GM18951 (cell line): Measurements from ENCODE around the gene EYS.

Experiments
- POLR2A ChIP-seq: IDR thresholded peaks from 4 replicates; pipeline ENCODE4 v1.6.1; 2011; ENCODE audit warnings: mild to moderate bottlenecking; ENCODE audit not compliant: insufficient read length, insufficient read depth; ENCODE audit errors: extremely low read depth
- in situ Hi-C: fragments of 300-500 bp; cut with MboI; formaldehyde crosslinking; loops from one replicate; pipeline ENCODE4 v1.12.0; 2022; ENCODE audit warnings: low sequenced_read_pairs, mixed read lengths, inconsistent platforms; ENCODE audit not compliant: unreplicated experiment

The EYS gene

GRCh38 chr6:64411226-64411625 is 1295.8 kb downstream of the EYS start:
- in situ Hi-C loops: no loop called here
- no peak for TF ChIP-seq POLR2A

- in situ Hi-C loops: no loop called here
- TF ChIP-seq POLR2A: no peak
Observed at GRCh38 chr6:64409948-64410347, 1297.1 kb downstream of the EYS start.

- in situ Hi-C loops: no loop called here
- TF ChIP-seq POLR2A: no peak
Observed at GRCh38 chr6:64404396-64404795, 1302.6 kb downstream of the EYS start.

GRCh38 chr6:64383277-64383676 is 1323.7 kb downstream of the EYS start:
- no peak for TF ChIP-seq POLR2A
- in situ Hi-C loops: no loop called here

- in situ Hi-C loops: no loop called here
Observed at GRCh38 chr6:64376394-64376793, 1330.6 kb downstream of the EYS start.

GRCh38 chr6:64357430-64357829 is 1349.6 kb downstream of the EYS start:
- no peak for TF ChIP-seq POLR2A
- in situ Hi-C loops: no loop called here

More at GRCh38 chr6:64376394-64376793, 1330.6 kb downstream of the EYS start:
- TF ChIP-seq POLR2A: no peak

GRCh38 chr6:64347411-64347810 is 1359.6 kb downstream of the EYS start:
- in situ Hi-C loops: loop anchor here (25.0 kb wide), 1 partner anchor 410 kb away; no protein-coding TSS in a partner anchor
- TF ChIP-seq POLR2A: no peak

- no peak for TF ChIP-seq POLR2A
- in situ Hi-C loops: loop anchor here (25.0 kb wide), 1 partner anchor 398 kb away; no protein-coding TSS in a partner anchor
Observed at GRCh38 chr6:64335195-64335594, 1371.8 kb downstream of the EYS start.

GRCh38 chr6:64334636-64335035 is 1372.4 kb downstream of the EYS start:
- TF ChIP-seq POLR2A: no peak
- in situ Hi-C loops: loop anchor here (25.0 kb wide), 1 partner anchor 397 kb away; no protein-coding TSS in a partner anchor

- in situ Hi-C loops: loop anchor here (25.0 kb wide), 1 partner anchor 394 kb away; no protein-coding TSS in a partner anchor
- TF ChIP-seq POLR2A: no peak
Observed at GRCh38 chr6:64330694-64331307, 1376.2 kb downstream of the EYS start.

- no peak for TF ChIP-seq POLR2A
- in situ Hi-C loops: loop anchor here (25.0 kb wide), 1 partner anchor 390 kb away; no protein-coding TSS in a partner anchor
Observed at GRCh38 chr6:64326939-64327338, 1380.1 kb downstream of the EYS start.

GRCh38 chr6:64325093-64325492 is 1381.9 kb downstream of the EYS start:
- in situ Hi-C loops: loop anchor here (25.0 kb wide), 1 partner anchor 388 kb away; no protein-coding TSS in a partner anchor
- TF ChIP-seq POLR2A: no peak

- TF ChIP-seq POLR2A: no peak
- in situ Hi-C loops: no loop called here
Observed at GRCh38 chr6:64310214-64310613, 1396.8 kb downstream of the EYS start.

- in situ Hi-C loops: no loop called here
- no peak for TF ChIP-seq POLR2A
Observed at GRCh38 chr6:64301307-64302236, 1405.5 kb downstream of the EYS start.

GRCh38 chr6:64299176-64299575 is 1407.8 kb downstream of the EYS start:
- in situ Hi-C loops: no loop called here
- no peak for TF ChIP-seq POLR2A
